Measurements from ENCODE around the gene GRID1.

Gene GRID1

GRCh38 chr10:86068231-86069054 lies 298.2 kb downstream of the GRID1 start:
- DNase-seq = no peak

- no peak for DNase-seq
These were observed 299.1 kb downstream of the GRID1 start for GRCh38 chr10:86067436-86068050.

GRCh38 chr10:86066696-86067095 lies 299.9 kb downstream of the GRID1 start:
- DNase-seq = no peak

GRCh38 chr10:86065711-86066251 lies 300.8 kb downstream of the GRID1 start:
- no peak for DNase-seq

- no peak for DNase-seq
These were observed 301.5 kb downstream of the GRID1 start for GRCh38 chr10:86064931-86065662.

- no peak for DNase-seq
These were observed 302.4 kb downstream of the GRID1 start for GRCh38 chr10:86064219-86064618.

GRCh38 chr10:86063341-86063740 lies 303.3 kb downstream of the GRID1 start:
- no peak for DNase-seq

GRCh38 chr10:86062647-86063145 lies 303.9 kb downstream of the GRID1 start:
- DNase-seq = no peak

- no peak for DNase-seq
These were observed 304.4 kb downstream of the GRID1 start for GRCh38 chr10:86062198-86062550.

GRCh38 chr10:86061278-86062197 lies 305.1 kb downstream of the GRID1 start:
- no peak for DNase-seq

GRCh38 chr10:86060386-86061277 lies 306.0 kb downstream of the GRID1 start:
- no peak for DNase-seq

- no peak for DNase-seq
These were observed 306.7 kb downstream of the GRID1 start for GRCh38 chr10:86059892-86060291.

GRCh38 chr10:86058964-86059363 lies 307.6 kb downstream of the GRID1 start:
- no peak for DNase-seq

- DNase-seq = no peak
These were observed 308.9 kb downstream of the GRID1 start for GRCh38 chr10:86057708-86058107.

- DNase-seq = no peak
These were observed 309.9 kb downstream of the GRID1 start for GRCh38 chr10:86056672-86057071.

- no peak for DNase-seq
These were observed 310.7 kb downstream of the GRID1 start for GRCh38 chr10:86055928-86056327.

- no peak for DNase-seq
These were observed 312.9 kb downstream of the GRID1 start for GRCh38 chr10:86053675-86054074.

GRCh38 chr10:86051586-86051985 lies 315.0 kb downstream of the GRID1 start:
- DNase-seq = no peak

GRCh38 chr10:86049442-86049841 lies 317.2 kb downstream of the GRID1 start:
- DNase-seq = no peak

- no peak for DNase-seq
These were observed 317.6 kb downstream of the GRID1 start for GRCh38 chr10:86048973-86049372.

GRCh38 chr10:86048571-86048970 lies 318.0 kb downstream of the GRID1 start:
- no peak for DNase-seq
